PC-9 (cell line): Measurements from ENCODE around the gene PDCD1LG2. TPM values are rescaled to one million over a fixed set of nuclear protein-coding genes. Genes with fewer than 3 reads are reported as not detected.

Experiments used
- BruUV-seq: library from RNA; stranded (reverse); fragments of 400-500 nt; replicated peaks from 2 replicates; lab custom pipeline; 2021; lab: Mats Ljungman, UMichigan
- CTCF ChIA-PET: fragments of 300-600 bp; sonication (Branson Sonifier 250); formaldehyde crosslinking; loops from one replicate; lab custom pipeline; 2022; ENCODE audit warnings: antibody characterized with exemption; lab: Charles Lee
- POLR2A ChIA-PET: fragments of 300-600 bp; sonication (Branson Sonifier 250); formaldehyde crosslinking; loops from one replicate; lab custom pipeline; 2022; ENCODE audit warnings: antibody characterized with exemption; ENCODE audit not compliant: unreplicated experiment; lab: Charles Lee
- DNase-seq, 2 experiments: peaks; one replicate each; pipeline versions ENCODE4 v3.0.0 to v3.0.0-alpha.2; 2015 to 2022; ENCODE audit warnings: mixed read lengths in 1 of 2
- H2AFZ ChIP-seq: fragments of 200-600 bp; sonication (generic); 2 replicates; pipeline ENCODE4 v1.8.1; 2017; ENCODE audit warnings: antibody characterized with exemption
- H3F3A ChIP-seq: fragments of 200-600 bp; sonication (generic); 2 replicates; pipeline ENCODE4 v1.8.1; 2017; ENCODE audit warnings: antibody characterized with exemption, mild to moderate bottlenecking, low read depth; ENCODE audit not compliant: insufficient read depth
- H3K27ac ChIP-seq: fragments of 200-600 bp; sonication (generic); 2 replicates; pipeline ENCODE4 v1.6.1; 2016; ENCODE audit warnings: mixed run types
- H3K27me3 ChIP-seq: fragments of 200-600 bp; sonication (generic); 2 replicates; pipeline ENCODE4 v1.6.1; 2016; ENCODE audit warnings: low read depth, mixed run types; ENCODE audit not compliant: insufficient read depth
- H3K36me3 ChIP-seq: fragments of 200-600 bp; sonication (generic); 2 replicates; pipeline ENCODE4 v1.6.1; 2016; ENCODE audit warnings: low read depth, mixed run types
- H3K4me1 ChIP-seq: fragments of 200-600 bp; sonication (generic); replicated peaks from 2 replicates; pipeline ENCODE4 v1.6.1; 2016; ENCODE audit warnings: mixed run types; ENCODE audit not compliant: insufficient read depth
- H3K4me2 ChIP-seq: fragments of 200-600 bp; sonication (generic); 2 replicates; pipeline ENCODE4 v1.6.1; 2017; ENCODE audit warnings: mixed run types
- H3K4me3 ChIP-seq: fragments of 200-600 bp; sonication (generic); 2 replicates; pipeline ENCODE4 v1.6.1; 2016; ENCODE audit warnings: mixed run types
- H3K79me2 ChIP-seq: fragments of 200-600 bp; sonication (generic); 2 replicates; pipeline ENCODE4 v1.6.1; 2017; ENCODE audit warnings: low read depth, mixed run types
- H3K9me2 ChIP-seq: fragments of 200-600 bp; sonication (generic); 2 replicates; pipeline ENCODE4 v1.8.1; 2017; ENCODE audit warnings: mild to moderate bottlenecking; ENCODE audit not compliant: insufficient read depth
- H3K9me3 ChIP-seq: fragments of 200-600 bp; sonication (generic); 2 replicates; pipeline ENCODE4 v1.8.1; 2016; ENCODE audit warnings: low read depth; ENCODE audit not compliant: insufficient read depth
- H4K20me1 ChIP-seq: fragments of 200-600 bp; sonication (generic); 2 replicates; pipeline ENCODE4 v1.8.1; 2017; ENCODE audit not compliant: insufficient read depth
- EZH2 ChIP-seq: fragments of 200-600 bp; sonication (generic); IDR thresholded peaks from 2 replicates; pipeline ENCODE4 v1.8.0; 2017; ENCODE audit warnings: antibody characterized with exemption, low read depth
- intact Hi-C: fragments of 100-400 bp; cut with micrococcal nuclease; formaldehyde crosslinking; loops from one replicate; pipeline ENCODE4 v1.10.0; 2022; ENCODE audit not compliant: unreplicated experiment
- total RNA-seq: library from RNA; stranded (reverse); gene quantifications from 2 replicates; pipeline ENCODE4 v1.2.3, GENCODE V29; 2021
- TF ChIP-seq, protein P1 (sequence below): fragments of 200-600 bp; sonication (generic); conservative IDR thresholded peaks from 2 replicates; pipeline ENCODE4 v1.6.1; 2017; ENCODE audit warnings: mixed run types, antibody characterized with exemption, mild to moderate bottlenecking, moderate library complexity

The PDCD1LG2 gene
- total RNA-seq, 1 experiment from 2014 or later = 1.4 TPM

DNA sequence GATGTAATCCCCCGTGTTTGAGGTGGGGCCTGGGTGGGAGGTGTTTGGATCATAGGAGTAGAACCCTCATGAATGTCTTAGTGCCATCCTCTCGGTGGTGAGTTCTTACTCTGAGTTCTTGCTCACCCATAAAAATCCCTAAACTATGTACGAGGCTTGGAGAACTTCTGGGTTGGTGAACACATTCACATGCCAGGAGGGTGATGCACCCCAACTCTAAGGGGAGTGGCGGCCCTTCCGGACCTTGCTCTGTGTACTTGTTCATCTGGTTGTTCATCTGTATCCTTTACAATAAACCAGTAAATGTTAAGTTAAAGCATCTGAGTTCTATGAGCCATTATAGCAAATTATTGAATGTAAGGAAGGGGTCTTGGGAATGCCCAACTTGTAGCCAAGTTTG lies 82.6 kb downstream of the PDCD1LG2 start:
- Histone ChIP-seq H3K27ac (no peak overlapping the region), H3K79me2 (no peaks in the 10 kb centered on the region), H3F3A (no peaks in the 10 kb centered on the region), H3K27me3 (no peaks in the 10 kb centered on the region), H3K4me2 (no peak overlapping the region), H2AFZ (no peak overlapping the region), H3K4me1 (no peaks in the 10 kb centered on the region), H3K9me3 (no peaks in the 10 kb centered on the region), H3K4me3 (no peak overlapping the region), H3K36me3 (no peaks in the 10 kb centered on the region), H4K20me1 (no peaks in the 10 kb centered on the region), H3K9me2 (no peaks in the 10 kb centered on the region)
- no peak for DNase-seq
- ChIA-PET CTCF (no interaction called here), POLR2A (interaction anchor here (0.6 kb wide), 1 partner anchor 1431 kb away, joined by 34 read pairs; no protein-coding TSS in a partner anchor)
- BruUV-seq = no TSS peak
- intact Hi-C loops = loop anchor here (5.0 to 10.0 kb wide), 2 partner anchors 608 to 1211 kb away; partner anchors contain the start of gene JAK2
- TF ChIP-seq, protein P1, sequence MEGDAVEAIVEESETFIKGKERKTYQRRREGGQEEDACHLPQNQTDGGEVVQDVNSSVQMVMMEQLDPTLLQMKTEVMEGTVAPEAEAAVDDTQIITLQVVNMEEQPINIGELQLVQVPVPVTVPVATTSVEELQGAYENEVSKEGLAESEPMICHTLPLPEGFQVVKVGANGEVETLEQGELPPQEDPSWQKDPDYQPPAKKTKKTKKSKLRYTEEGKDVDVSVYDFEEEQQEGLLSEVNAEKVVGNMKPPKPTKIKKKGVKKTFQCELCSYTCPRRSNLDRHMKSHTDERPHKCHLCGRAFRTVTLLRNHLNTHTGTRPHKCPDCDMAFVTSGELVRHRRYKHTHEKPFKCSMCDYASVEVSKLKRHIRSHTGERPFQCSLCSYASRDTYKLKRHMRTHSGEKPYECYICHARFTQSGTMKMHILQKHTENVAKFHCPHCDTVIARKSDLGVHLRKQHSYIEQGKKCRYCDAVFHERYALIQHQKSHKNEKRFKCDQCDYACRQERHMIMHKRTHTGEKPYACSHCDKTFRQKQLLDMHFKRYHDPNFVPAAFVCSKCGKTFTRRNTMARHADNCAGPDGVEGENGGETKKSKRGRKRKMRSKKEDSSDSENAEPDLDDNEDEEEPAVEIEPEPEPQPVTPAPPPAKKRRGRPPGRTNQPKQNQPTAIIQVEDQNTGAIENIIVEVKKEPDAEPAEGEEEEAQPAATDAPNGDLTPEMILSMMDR = no peak
- no peak for TF ChIP-seq EZH2

DNA sequence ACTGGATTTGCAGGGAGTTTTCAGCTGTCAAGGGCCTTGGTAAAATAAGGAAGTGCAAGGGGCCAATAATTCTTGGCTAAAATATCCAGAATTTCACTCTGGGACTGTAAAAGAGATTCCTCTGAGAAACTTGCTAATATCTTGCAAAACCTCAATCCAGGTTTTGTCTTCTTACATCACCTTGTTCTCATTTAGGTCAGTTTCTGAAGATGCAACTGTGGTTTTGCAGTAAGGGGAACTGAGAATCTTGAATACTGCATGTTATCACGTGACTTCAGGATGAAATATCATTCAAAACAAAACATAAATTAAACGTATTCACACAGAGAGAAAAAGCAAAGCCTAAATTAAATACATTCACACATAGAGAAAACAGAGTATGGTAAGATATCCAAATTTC lies 83.6 kb downstream of the PDCD1LG2 start:
- no peaks in the 10 kb centered on the region for H4K20me1 ChIP-seq
- no peak overlapping the region for H3K4me3 ChIP-seq
- no peak overlapping the region for H3K27ac ChIP-seq
- intact Hi-C loops = loop anchor here (5.0 to 10.0 kb wide), 2 partner anchors 609 to 1212 kb away; partner anchors contain the start of gene JAK2
- H3K36me3 ChIP-seq = no peaks in the 10 kb centered on the region
- CTCF ChIA-PET = no interaction called here
- no peak for TF ChIP-seq EZH2
- TF ChIP-seq, protein P1 = no peak
- POLR2A ChIA-PET = no interaction called here
- no peaks in the 10 kb centered on the region for H3K79me2 ChIP-seq
- no peak overlapping the region for H2AFZ ChIP-seq
- H3K9me3 ChIP-seq = no peaks in the 10 kb centered on the region
- no peaks in the 10 kb centered on the region for H3K9me2 ChIP-seq
- no peaks in the 10 kb centered on the region for H3K27me3 ChIP-seq
- H3K4me1 ChIP-seq = no peaks in the 10 kb centered on the region
- BruUV-seq = no TSS peak
- no peak overlapping the region for H3K4me2 ChIP-seq
- no peaks in the 10 kb centered on the region for H3F3A ChIP-seq
- no peak for DNase-seq

DNA sequence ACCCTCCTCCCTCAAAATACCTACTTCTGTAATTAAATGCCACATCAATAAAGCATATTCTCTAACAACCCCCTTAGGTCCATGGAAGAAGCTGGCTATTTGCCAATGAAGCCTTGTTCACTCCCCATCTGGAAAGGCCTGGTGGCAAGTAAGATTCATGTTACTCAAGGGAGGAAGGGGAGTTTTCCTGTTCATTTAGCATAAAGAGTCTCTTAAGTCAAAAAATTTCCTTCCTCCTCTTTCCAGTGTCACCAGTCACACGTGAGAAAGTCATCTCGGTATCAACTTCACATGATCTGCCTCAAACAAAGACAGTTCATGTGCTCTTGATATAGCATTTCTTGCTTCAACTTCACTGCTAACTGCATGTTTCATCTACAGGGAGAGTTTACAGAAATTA lies 85.8 kb downstream of the PDCD1LG2 start:
- ChIA-PET CTCF (interaction anchor here (0.6 kb wide), 1 partner anchor 849 kb away, joined by 4 read pairs; no protein-coding TSS in a partner anchor), POLR2A (no interaction called here)
- no TSS peak for BruUV-seq
- Histone ChIP-seq H3K27ac (no peak overlapping the region), H3K4me1 (no peaks in the 10 kb centered on the region), H3K9me2 (no peaks in the 10 kb centered on the region), H3F3A (no peaks in the 10 kb centered on the region), H4K20me1 (no peaks in the 10 kb centered on the region), H3K79me2 (no peaks in the 10 kb centered on the region), H3K4me2 (no peak overlapping the region), H3K36me3 (no peaks in the 10 kb centered on the region), H3K27me3 (no peaks in the 10 kb centered on the region), H3K9me3 (no peaks in the 10 kb centered on the region), H3K4me3 (no peak overlapping the region), H2AFZ (no peak overlapping the region)
- intact Hi-C loops = loop anchor here (10.0 kb wide), 1 partner anchor 611 kb away; the partner anchor contains the start of gene JAK2
- no peak for DNase-seq
- TF ChIP-seq, protein P1 = no peak
- TF ChIP-seq EZH2 = no peak
